Skin epidermis (tissue), 12 donors: ENCODE data around the gene ADAP2.

Experiments used
- H3K27ac ChIP-seq, 21 experiments: fragments of 200-600 bp; sonication (generic) in 11 of 21; one replicate each; pipeline ENCODE4 v1.5.0; 2020; ENCODE audit warnings: mild to moderate bottlenecking in 3 of 21, inconsistent platforms in 2 of 21, moderate library complexity in 2 of 21
- H3K4me3 ChIP-seq, 7 experiments: fragments of 200-600 bp; sonication (generic) in 2 of 7; one replicate each; pipeline ENCODE4 v1.5.0; 2020; ENCODE audit warnings: inconsistent platforms in 2 of 7, mild to moderate bottlenecking in 2 of 7, moderate library complexity in 1 of 7

The ADAP2 gene

DNA sequence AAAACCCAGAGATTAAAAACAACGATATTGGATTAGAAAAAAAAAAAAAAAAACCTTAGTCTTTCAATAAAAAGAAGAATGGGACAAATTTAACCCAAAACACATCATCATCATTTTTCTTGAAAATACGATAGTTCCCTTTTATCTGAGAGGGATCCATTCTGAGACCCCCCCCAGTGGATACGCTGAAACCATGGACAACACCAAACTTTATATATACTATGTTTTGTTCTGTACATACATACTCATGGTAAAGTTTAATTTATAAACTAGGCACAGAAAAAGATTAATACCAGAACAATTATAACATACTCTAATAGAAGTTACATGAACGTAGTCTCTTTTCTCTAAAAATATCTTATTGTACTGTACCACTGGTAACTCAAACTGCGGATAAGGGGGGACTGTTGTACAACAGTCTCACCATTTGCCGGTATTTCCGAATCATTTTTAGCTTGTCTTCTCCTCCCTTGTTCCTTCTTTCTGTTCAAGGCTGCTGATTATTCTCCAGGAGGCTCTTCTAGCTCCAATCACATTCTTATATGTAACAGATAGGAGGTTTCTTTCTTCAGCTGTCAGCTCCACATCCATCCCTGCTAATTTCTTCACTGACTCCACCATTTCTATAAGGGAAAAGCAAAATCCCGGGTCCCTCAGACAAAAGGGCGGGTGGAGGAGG, 86.1 kb downstream of the ADAP2 start:
- Histone ChIP-seq H3K27ac (peak overlapping the region in 20 of 21 experiments; percentile 40 to 92 (median 80)), H3K4me3 (peak overlapping the region; percentile 49 to 82 (median 66))

DNA sequence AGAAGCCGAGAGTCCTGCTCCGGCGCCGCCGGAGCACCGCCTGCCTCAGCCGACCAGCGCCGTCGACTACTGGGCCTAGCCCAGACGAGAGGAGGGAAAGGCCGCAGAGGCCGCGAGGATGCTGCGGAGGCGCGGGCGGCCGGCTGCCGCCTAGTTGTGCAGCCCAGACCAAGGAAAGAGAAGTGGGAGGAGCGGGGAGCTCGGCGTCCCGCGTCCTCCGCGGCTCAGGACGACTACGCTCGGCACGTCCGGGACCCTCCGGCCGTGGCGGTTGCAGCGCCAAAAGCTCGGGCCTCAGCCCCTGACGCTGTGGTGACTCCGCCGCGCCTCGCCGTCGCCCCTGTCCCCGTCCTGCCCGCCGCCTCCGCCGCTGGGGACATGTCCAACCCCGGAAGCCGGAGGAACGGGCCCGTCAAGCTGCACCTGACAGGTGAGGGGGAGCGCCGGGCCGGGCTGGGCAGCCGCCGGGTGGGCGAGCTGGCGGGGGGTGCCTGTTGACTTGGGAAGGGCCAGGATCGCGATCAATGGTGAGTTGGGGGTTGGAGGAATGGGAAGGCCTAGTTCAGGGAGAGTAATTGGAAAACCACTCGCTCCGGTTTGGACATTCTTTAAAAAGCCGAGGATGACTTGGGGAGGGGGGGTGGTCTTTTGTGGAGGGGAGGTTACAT, 86.8 kb downstream of the ADAP2 start:
- Histone ChIP-seq H3K4me3 (peak overlapping the region; percentile 49 to 82 (median 66)), H3K27ac (peak overlapping the region in 20 of 21 experiments; percentile 40 to 92 (median 80))
